Epithelial cell of esophagus (primary cell): ENCODE data around the gene MLXIPL.
A peak's percentile ranks its signal among the peaks of the same experiment; 100 is the strongest.

Source experiments
- DNase-seq: peaks from one replicate; pipeline ENCODE4 v3.0.0; 2010; ENCODE audit warnings: low read depth
- H3K4me3 ChIP-seq: 2 replicates; pipeline ENCODE4 v1.5.1; 2011; ENCODE audit warnings: mild to moderate bottlenecking, low read length, control low read depth
- CTCF ChIP-seq: IDR thresholded peaks from 2 replicates; pipeline ENCODE4 v1.5.1; 2011; ENCODE audit warnings: low read depth, mild to moderate bottlenecking, low read length, control low read depth, inconsistent platforms; ENCODE audit not compliant: insufficient read depth; ENCODE audit errors: missing control alignments

The MLXIPL gene

GRCh38 chr7:73599151-73599882, 25.0 kb downstream of the MLXIPL start:
- TF ChIP-seq CTCF: no peak
- H3K4me3 ChIP-seq: no peak overlapping the region
- DNase-seq: no peak

GRCh38 chr7:73597978-73598782, 26.1 kb downstream of the MLXIPL start:
- H3K4me3 ChIP-seq: no peak overlapping the region
- no peak for TF ChIP-seq CTCF
- peak; percentile 39 for DNase-seq

- no peak overlapping the region for H3K4me3 ChIP-seq
- DNase-seq: no peak
- TF ChIP-seq CTCF: no peak
Observed at GRCh38 chr7:73596191-73597065, 27.9 kb downstream of the MLXIPL start.

GRCh38 chr7:73595358-73595757, 29.0 kb downstream of the MLXIPL start:
- no peak for TF ChIP-seq CTCF
- DNase-seq: no peak
- H3K4me3 ChIP-seq: no peak overlapping the region

GRCh38 chr7:73593207-73594045, 30.9 kb downstream of the MLXIPL start:
- TF ChIP-seq CTCF: no peak
- H3K4me3 ChIP-seq: no peak overlapping the region
- DNase-seq: no peak

- no peak for DNase-seq
- no peak overlapping the region for H3K4me3 ChIP-seq
- TF ChIP-seq CTCF: no peak
Observed at GRCh38 chr7:73586911-73587310, 37.4 kb downstream of the MLXIPL start.
